Measurements from ENCODE around the gene LRRTM4.
"Not testable (repeated sequence)": the region's sequence is repeated elsewhere in the genome, so short reads cannot be mapped to it uniquely, and the experiment has no call there.

Gene LRRTM4

GRCh38 chr2:76826691-76827090, 695.5 kb downstream of the LRRTM4 start:
- H3K27me3 Mint-ChIP-seq, result no peaks in the 10 kb centered on the region
- no peak for ATAC-seq

DNA sequence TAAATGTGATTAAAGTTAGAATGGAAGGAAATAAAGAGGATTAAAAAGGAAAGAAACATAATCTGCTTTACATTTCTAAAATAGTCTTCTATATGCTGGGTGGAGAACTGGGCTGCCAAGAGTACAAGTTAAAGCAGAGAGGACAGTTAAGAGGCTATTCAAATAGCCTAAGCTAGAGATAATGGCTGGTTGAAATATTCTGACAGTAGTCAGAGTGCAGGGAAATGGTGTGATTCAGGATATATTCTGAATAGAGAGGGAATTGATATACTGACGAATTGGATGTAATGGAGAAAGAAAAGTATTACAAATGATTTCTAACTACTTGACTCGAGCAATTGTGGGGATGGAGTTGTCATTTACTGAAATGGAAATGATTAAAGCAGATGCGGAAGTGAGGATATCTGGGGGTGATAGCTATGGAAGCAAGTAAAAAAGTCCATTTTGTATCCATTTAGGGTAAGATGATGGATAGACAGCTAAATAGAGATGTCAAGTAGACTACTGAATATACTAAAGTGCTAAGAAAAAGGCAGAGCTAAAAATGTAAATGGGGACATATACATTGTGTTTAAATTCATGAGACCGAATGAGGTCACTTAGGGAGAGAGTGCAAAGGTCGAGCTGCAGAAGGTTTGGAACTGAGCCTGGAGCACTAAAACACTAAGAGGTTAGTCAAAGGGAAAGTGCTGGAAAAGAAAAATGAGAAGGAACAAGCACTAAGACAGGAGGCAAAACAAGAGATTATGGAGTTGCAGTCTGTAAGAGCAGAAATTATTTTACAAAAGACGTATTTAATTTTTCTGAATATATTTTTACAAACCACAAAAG, 696.8 kb downstream of the LRRTM4 start:
- Mint-ChIP-seq H3K4me3 (no peak overlapping the region), H3K27ac (no peak overlapping the region), H3K36me3 (no peaks in the 10 kb centered on the region), H3K27me3 (no peaks in the 10 kb centered on the region), H3K9me3 (peaks cover 5% of the 10 kb centered on the region), H3K4me1 (no peaks in the 10 kb centered on the region)
- no peak for ATAC-seq

More at GRCh38 chr2:76826691-76827090, 695.5 kb downstream of the LRRTM4 start:
- Mint-ChIP-seq H3K9me3 (peaks cover 5% of the 10 kb centered on the region), H3K4me1 (no peaks in the 10 kb centered on the region), H3K36me3 (no peaks in the 10 kb centered on the region), H3K27ac (no peak overlapping the region), H3K4me3 (no peak overlapping the region)

DNA sequence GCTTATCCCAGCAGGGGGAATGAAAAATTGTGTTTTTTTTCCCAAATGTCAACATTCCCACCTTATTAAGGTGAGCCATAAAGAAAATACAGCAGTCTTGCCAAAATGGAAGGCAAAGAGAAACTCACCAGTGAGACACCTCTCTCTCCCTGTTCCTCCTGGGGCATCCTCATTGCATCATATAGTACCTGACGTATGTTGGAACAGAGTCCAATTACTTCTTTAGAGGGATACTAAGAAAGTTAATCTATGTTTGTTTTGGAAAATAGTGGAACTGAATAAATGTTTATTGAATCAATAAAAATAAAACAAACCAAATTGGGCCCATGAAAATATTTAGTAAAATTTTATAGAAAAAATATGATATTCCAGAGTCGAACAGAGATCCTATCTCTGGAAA, 700.4 kb downstream of the LRRTM4 start:
- peaks cover 2% of the 10 kb centered on the region for H3K9me3 Mint-ChIP-seq
- H3K4me1 Mint-ChIP-seq, result no peaks in the 10 kb centered on the region
- H3K4me3 Mint-ChIP-seq, result no peak overlapping the region
- no peaks in the 10 kb centered on the region for H3K27me3 Mint-ChIP-seq
- H3K27ac Mint-ChIP-seq, result no peak overlapping the region
- no peaks in the 10 kb centered on the region for H3K36me3 Mint-ChIP-seq
- ATAC-seq, result no peak

DNA sequence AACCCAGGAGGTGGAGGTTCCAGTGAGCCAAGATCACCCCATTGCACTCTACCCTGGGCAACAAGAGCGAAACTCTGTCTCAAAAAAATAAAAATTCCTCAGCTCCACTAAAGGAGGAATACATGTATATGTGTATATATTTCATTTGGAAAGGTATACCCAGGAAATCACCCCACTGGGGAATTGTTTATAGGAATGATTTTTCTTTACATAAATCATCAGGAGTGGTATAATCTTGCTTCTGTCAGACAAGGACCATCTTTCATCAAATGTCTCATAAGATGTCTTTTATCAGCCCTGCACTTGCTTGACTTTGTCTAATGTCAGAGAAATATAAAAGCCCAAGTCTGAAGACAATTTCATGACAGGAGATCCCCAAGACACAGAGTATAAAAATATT, 709.1 kb downstream of the LRRTM4 start:
- H3K9me3 Mint-ChIP-seq, result peaks cover 5% of the 10 kb centered on the region
- H3K27me3 Mint-ChIP-seq, result no peaks in the 10 kb centered on the region
- H3K4me3 Mint-ChIP-seq, result no peak overlapping the region
- no peaks in the 10 kb centered on the region for H3K4me1 Mint-ChIP-seq
- no peaks in the 10 kb centered on the region for H3K36me3 Mint-ChIP-seq
- no peak for ATAC-seq
- H3K27ac Mint-ChIP-seq, result no peak overlapping the region

DNA sequence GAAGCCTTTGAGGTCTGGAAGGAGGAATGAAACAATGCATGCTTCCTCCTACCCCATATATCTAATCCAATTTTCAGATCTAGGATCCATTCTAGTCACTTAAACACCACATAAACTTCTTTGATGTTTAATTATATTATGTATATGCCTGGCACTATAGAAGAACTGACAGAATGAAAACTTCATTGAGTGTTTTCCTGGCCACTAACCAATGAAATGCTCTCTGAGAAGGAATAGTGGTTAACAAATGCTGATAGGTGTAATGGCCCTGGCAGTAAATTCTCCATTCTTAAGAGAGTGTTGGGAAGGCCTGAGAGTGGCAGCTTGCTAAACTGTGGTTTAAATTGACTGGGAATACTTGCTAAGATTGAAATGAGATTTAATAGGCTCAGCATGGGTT, 710.0 kb downstream of the LRRTM4 start:
- H3K4me1 Mint-ChIP-seq, result no peaks in the 10 kb centered on the region
- no peak for ATAC-seq
- H3K36me3 Mint-ChIP-seq, result no peaks in the 10 kb centered on the region
- no peaks in the 10 kb centered on the region for H3K27me3 Mint-ChIP-seq
- H3K27ac Mint-ChIP-seq, result no peak overlapping the region
- peaks cover 5% of the 10 kb centered on the region for H3K9me3 Mint-ChIP-seq
- no peak overlapping the region for H3K4me3 Mint-ChIP-seq

DNA sequence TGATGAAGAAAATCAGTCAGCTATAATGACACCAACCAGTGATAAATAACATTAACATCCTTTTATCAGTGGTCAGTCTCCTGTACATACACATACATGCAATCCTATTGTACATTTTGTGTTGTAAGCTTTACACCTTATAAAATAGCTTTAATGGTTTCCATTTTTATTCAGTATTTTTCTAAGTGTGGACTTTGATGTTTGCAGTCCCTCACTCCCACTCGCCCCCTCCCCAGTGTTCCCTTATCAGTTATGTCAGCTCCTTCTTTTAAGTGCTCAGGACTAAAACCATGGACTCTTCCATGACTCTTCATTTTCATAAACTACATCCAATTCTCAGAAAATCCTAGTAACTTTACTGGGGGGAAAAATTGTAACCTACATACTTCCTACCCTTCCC, 713.0 kb downstream of the LRRTM4 start:
- no peaks in the 10 kb centered on the region for H3K4me1 Mint-ChIP-seq
- H3K36me3 Mint-ChIP-seq, result no peaks in the 10 kb centered on the region
- H3K27me3 Mint-ChIP-seq, result no peaks in the 10 kb centered on the region
- peaks cover 5% of the 10 kb centered on the region for H3K9me3 Mint-ChIP-seq
- ATAC-seq, result no peak
- H3K4me3 Mint-ChIP-seq, result no peak overlapping the region
- no peak overlapping the region for H3K27ac Mint-ChIP-seq

DNA sequence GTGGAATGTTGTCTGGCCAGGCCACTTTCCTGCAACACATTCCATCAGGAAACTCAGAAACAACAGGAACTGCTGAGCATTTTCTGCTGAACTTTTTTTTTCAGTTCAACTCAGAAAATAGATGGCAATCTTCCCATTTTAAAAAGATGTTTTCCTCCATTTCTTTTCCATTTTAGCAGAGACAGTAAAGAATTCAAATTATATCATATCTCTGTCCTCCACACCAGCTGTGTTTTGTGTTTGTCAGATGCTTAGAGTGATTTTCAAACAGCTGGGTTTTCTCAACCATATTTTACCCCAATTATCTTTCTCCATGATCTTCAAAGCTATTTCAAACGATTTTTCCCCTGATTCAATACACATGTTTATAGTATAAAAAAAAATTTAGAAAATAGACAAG, 713.4 kb downstream of the LRRTM4 start:
- no peaks in the 10 kb centered on the region for H3K4me1 Mint-ChIP-seq
- H3K27ac Mint-ChIP-seq, result no peak overlapping the region
- peaks cover 5% of the 10 kb centered on the region for H3K9me3 Mint-ChIP-seq
- no peak overlapping the region for H3K4me3 Mint-ChIP-seq
- no peaks in the 10 kb centered on the region for H3K27me3 Mint-ChIP-seq
- ATAC-seq, result no peak
- H3K36me3 Mint-ChIP-seq, result no peaks in the 10 kb centered on the region

DNA sequence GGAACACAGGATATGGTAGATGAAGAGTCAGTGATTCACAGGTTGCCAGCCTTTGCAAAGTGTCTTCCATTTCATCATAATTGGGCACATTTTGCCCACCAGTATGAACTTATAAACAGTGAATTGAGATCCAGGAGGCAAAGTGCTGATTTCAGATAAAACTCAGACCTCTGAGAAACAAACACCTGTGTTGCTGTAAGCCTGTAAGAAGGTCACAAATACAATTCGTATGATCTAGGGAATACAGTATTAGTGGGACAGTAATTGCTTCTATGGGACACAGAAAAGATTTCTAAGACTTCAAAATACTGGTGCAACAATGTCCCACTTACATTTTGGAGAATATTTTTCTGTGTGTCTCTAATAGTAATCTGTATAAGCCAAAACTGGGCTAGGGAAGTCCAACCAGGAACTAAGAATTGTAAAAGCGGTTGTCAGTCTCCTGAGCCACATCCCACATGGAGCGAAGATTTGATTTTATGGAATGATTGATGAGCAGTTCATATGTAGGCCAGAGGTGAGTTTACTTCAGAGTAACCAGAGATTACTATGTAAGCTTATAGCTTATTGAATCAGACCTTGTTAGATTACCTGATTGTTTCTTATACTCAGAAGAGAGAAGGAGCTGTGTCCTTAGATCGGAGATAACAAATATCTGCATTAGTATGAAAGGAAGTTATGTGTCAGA, 728.4 kb downstream of the LRRTM4 start:
- Mint-ChIP-seq H3K4me1 (no peaks in the 10 kb centered on the region), H3K4me3 (no peak overlapping the region), H3K9me3 (peaks cover 10% of the 10 kb centered on the region), H3K27ac (no peak overlapping the region), H3K27me3 (no peaks in the 10 kb centered on the region), H3K36me3 (no peaks in the 10 kb centered on the region)
- ATAC-seq, result no peak

DNA sequence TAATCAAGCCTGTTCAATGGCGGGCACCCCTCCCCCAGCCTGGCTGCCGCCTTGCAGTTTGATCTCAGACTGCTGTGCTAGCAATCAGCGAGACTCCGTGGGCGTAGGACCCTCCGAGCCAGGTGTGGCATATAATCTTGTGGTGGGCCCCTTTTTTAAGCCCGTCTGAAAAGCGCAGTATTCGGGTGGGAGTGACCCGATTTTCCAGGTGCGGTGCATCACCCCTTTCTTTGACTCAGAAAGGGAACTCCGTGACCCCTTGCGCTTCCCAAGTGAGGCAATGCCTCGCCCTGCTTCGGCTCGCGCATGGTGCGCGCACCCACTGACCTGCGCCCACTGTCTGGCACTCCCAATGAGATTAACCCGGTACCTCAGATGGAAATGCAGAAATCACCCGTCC, 740.9 kb downstream of the LRRTM4 start:
- not testable (repeated sequence) for H3K36me3 Mint-ChIP-seq, H3K4me3 Mint-ChIP-seq, H3K27me3 Mint-ChIP-seq, H3K9me3 Mint-ChIP-seq, H3K27ac Mint-ChIP-seq, ATAC-seq, H3K4me1 Mint-ChIP-seq

DNA sequence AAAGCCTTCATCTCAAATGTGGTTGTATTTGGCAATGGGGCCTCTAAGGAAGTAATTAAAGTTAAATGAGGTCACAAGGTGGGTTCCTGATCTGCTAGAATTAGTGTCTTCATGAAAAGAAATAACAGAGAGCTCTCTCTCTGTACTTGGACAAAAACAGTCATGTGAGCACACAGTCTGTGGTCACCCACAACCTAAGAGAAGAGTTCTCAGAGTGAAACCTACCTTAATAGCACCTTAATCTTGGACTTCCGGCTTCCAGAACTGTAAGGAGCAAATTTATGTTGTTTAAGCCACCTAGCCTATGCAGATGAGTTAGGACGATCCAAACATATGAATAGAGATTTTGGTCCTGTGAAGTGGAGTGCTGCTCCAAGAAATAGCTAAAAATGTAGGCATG, 758.9 kb downstream of the LRRTM4 start:
- no peak for ATAC-seq
- Mint-ChIP-seq H3K9me3 (peaks cover 4% of the 10 kb centered on the region), H3K27ac (no peak overlapping the region), H3K27me3 (no peaks in the 10 kb centered on the region), H3K4me3 (no peak overlapping the region), H3K36me3 (no peaks in the 10 kb centered on the region), H3K4me1 (no peaks in the 10 kb centered on the region)

- no peak overlapping the region for H3K4me3 Mint-ChIP-seq
- no peaks in the 10 kb centered on the region for H3K27me3 Mint-ChIP-seq
- H3K4me1 Mint-ChIP-seq, result no peaks in the 10 kb centered on the region
- no peaks in the 10 kb centered on the region for H3K36me3 Mint-ChIP-seq
- peaks cover 2% of the 10 kb centered on the region for H3K9me3 Mint-ChIP-seq
- no peak overlapping the region for H3K27ac Mint-ChIP-seq
- ATAC-seq, result no peak
These were observed 761.8 kb downstream of the LRRTM4 start for GRCh38 chr2:76760367-76760704.

DNA sequence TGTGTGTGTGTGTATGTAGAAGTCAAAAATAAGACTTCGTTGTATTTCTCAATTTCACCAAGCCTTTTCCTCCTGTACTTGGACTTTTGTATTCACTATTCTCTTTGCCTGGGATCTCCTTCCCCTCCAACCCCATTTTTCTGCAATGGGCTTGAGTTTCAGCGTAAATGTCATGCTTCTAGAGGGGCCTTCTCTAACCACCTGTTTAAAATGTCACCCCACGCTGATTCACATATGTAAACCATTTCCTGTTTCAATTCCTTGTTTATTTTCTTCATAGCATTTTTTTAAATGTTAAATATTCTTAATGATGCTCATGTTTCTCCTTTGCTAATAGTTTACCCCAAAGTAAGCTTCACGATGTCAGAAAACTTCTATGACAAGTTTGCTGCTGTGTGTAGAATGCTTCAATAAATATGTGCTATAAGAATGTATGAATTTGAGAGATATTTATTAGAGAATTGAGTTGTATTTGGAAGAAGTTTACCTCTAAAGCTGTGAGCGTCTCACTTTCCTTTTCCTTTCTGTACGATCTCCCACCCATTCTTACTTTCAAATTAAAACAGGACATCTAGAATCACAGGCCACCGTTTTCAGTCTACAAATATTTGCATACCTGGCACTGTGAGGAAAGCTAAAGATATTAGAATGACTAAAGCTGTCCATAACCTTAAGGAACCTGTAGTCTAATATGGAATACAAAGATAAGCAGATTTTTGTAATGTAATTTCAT, 762.4 kb downstream of the LRRTM4 start:
- no peak overlapping the region for H3K4me3 Mint-ChIP-seq
- no peaks in the 10 kb centered on the region for H3K27me3 Mint-ChIP-seq
- peaks cover 2% of the 10 kb centered on the region for H3K9me3 Mint-ChIP-seq

GRCh38 chr2:76752506-76752905, 769.7 kb downstream of the LRRTM4 start:
- no peak for ATAC-seq
- Mint-ChIP-seq H3K27me3 (no peaks in the 10 kb centered on the region), H3K36me3 (no peaks in the 10 kb centered on the region), H3K9me3 (no peaks in the 10 kb centered on the region), H3K27ac (no peak overlapping the region), H3K4me1 (no peaks in the 10 kb centered on the region), H3K4me3 (no peak overlapping the region)

More for the DNA sequence above, 762.4 kb downstream of the LRRTM4 start:
- Mint-ChIP-seq H3K36me3 (no peaks in the 10 kb centered on the region), H3K4me1 (no peaks in the 10 kb centered on the region), H3K27ac (no peak overlapping the region)
- ATAC-seq, result no peak

DNA sequence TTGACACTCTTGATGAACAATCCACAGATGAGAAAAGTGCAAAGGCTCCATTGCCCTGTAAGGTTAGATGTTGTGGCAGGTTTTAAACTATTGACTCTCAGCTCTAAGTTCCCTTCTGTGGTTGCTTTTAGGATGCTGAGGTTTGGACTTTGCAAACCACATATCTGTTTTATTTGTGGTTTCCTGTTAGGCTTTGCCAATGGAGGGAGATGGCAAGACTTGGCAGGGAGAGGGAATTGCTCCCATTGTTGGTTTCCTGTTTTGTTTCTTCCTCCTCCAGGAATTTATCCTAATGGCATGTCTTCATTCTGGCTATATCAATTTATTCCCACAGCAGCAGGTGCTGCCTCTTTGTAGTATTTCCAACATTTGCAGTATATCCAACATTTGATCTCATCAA, 772.3 kb downstream of the LRRTM4 start:
- H3K27ac Mint-ChIP-seq, result no peak overlapping the region
- no peaks in the 10 kb centered on the region for H3K4me1 Mint-ChIP-seq
- no peak for ATAC-seq
- H3K9me3 Mint-ChIP-seq, result peaks cover 5% of the 10 kb centered on the region
- no peaks in the 10 kb centered on the region for H3K36me3 Mint-ChIP-seq
- H3K4me3 Mint-ChIP-seq, result no peak overlapping the region
- no peaks in the 10 kb centered on the region for H3K27me3 Mint-ChIP-seq

DNA sequence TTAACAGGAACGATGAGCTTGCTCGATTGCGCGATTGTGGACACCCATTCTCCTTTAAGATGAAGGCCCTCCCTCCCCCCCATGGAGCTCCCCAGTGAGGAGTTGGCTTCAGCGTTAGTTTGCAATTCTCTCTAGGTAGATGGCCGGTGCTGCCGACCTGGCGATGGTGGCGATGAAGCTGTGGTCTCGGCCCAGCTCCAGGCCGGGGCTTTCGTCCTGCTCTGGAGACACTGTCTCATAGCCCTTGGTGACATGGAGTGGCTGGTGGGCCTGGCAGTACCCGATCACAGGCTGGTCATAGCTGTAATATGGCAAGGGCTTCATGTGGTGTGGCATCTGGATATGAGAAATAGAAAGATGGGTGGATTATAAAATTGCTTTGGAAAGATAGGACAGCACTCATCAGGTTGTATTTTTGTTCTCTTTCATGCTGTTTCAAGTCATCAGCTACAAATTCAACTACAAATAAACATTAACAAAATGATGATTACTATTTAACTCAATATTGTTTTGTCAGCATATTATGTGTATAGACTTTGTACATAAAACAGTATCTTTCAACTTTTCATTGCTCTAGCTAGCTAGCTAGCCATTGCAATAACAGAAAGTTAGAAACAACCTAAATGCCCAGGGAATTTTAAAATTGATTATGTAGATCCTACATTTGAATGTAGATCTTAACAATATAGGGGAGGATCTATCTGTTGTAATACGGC, 773.4 kb downstream of the LRRTM4 start:
- Mint-ChIP-seq H3K4me3 (no peak overlapping the region), H3K27ac (no peak overlapping the region), H3K4me1 (no peaks in the 10 kb centered on the region), H3K36me3 (no peaks in the 10 kb centered on the region), H3K27me3 (no peaks in the 10 kb centered on the region), H3K9me3 (peaks cover 5% of the 10 kb centered on the region)
- no peak for ATAC-seq

Measured in stimulated activated memory B cell treated with anti-CD40 and anti-IgM and Interleukin-4, amounts not matched to agents 10 μg/mL and 1 μg/mL and 100 μg/mL, for 72 hours (primary cell).